HG03575 (cell line): ENCODE data around the gene CASTOR1.

Experiments used
- ATAC-seq: cut with Tn5 transposase; IDR thresholded peaks from one replicate; pipeline ENCODE4 v1.9.1; 2021; ENCODE audit not compliant: unreplicated experiment, insufficient number of reproducible peaks, low FRiP score; ENCODE audit errors: extremely low read depth

CASTOR1 gene

GRCh38 chr22:30272781-30273601, 16.3 kb downstream of the CASTOR1 start:
- no peak for ATAC-seq

- ATAC-seq = no peak
These were observed 18.5 kb downstream of the CASTOR1 start for GRCh38 chr22:30270832-30271231.

GRCh38 chr22:30268331-30268730, 21.0 kb downstream of the CASTOR1 start:
- no peak for ATAC-seq

- no peak for ATAC-seq
These were observed 21.7 kb downstream of the CASTOR1 start for GRCh38 chr22:30267382-30268302.

GRCh38 chr22:30266445-30267381, 22.6 kb downstream of the CASTOR1 start, which contains the start of gene OSM:
Gene OSM (minus strand): TSS chr22:30266851. CDS start chr22:30266799, 52 bp downstream.
- ATAC-seq = no peak

- ATAC-seq = no peak
These were observed 23.4 kb downstream of the CASTOR1 start for GRCh38 chr22:30265823-30266444.

GRCh38 chr22:30265131-30265720, 24.1 kb downstream of the CASTOR1 start:
- ATAC-seq = no peak

GRCh38 chr22:30263883-30264282, 25.4 kb downstream of the CASTOR1 start:
- no peak for ATAC-seq

- ATAC-seq = no peak
These were observed 26.2 kb downstream of the CASTOR1 start for GRCh38 chr22:30262917-30263741.

- ATAC-seq = no peak
These were observed 27.2 kb downstream of the CASTOR1 start for GRCh38 chr22:30262112-30262511.

- ATAC-seq = no peak
These were observed 28.2 kb downstream of the CASTOR1 start for GRCh38 chr22:30261134-30261533.

- no peak for ATAC-seq
These were observed 28.6 kb downstream of the CASTOR1 start for GRCh38 chr22:30260682-30261081.

GRCh38 chr22:30260276-30260675, 29.0 kb downstream of the CASTOR1 start:
- no peak for ATAC-seq

- no peak for ATAC-seq
These were observed 35.0 kb downstream of the CASTOR1 start for GRCh38 chr22:30254314-30254713.

GRCh38 chr22:30253205-30253852, 36.0 kb downstream of the CASTOR1 start:
- ATAC-seq = no peak

- no peak for ATAC-seq
These were observed 36.7 kb downstream of the CASTOR1 start for GRCh38 chr22:30252411-30253204.
